Mesenchymal stem cell (in vitro differentiated cells and primary cell): ENCODE results near the gene ZNF718.
"Not testable (repeated sequence)": the region's sequence is repeated elsewhere in the genome, so short reads cannot be mapped to it uniquely, and the experiment has no call there.

Experiments used
- DNase-seq: peaks from one replicate; pipeline ENCODE4 v3.0.0-alpha.2; 2013
- H2AFZ ChIP-seq: one replicate; pipeline ENCODE4 v1.6.1; 2013; ENCODE audit warnings: low read depth, mild to moderate bottlenecking, control low read depth, inconsistent platforms, low read length, moderate library complexity
- H2AK5ac ChIP-seq: 2 replicates; pipeline ENCODE4 v1.6.1; 2013; ENCODE audit warnings: low read length, moderate library complexity, mild to moderate bottlenecking, inconsistent platforms; ENCODE audit not compliant: severe bottlenecking
- H2BK120ac ChIP-seq: one replicate; pipeline ENCODE4 v1.6.1; 2013; ENCODE audit warnings: low read depth, mild to moderate bottlenecking, inconsistent platforms, low read length, moderate library complexity
- H2BK12ac ChIP-seq, 2 experiments: one replicate each; pipeline ENCODE4 v1.6.1; 2013; ENCODE audit warnings: inconsistent platforms in 2 of 2, low read length in 2 of 2, mild to moderate bottlenecking in 2 of 2, moderate library complexity in 2 of 2, control low read depth in 1 of 2
- H2BK15ac ChIP-seq: one replicate; pipeline ENCODE4 v1.6.1; 2013; ENCODE audit warnings: mild to moderate bottlenecking, low read depth, inconsistent platforms; ENCODE audit not compliant: poor library complexity, severe bottlenecking
- H2BK5ac ChIP-seq: 2 replicates; pipeline ENCODE4 v1.6.1; 2013; ENCODE audit warnings: low read depth, mild to moderate bottlenecking, low read length, control low read depth, inconsistent platforms; ENCODE audit not compliant: poor library complexity, severe bottlenecking
- H3K14ac ChIP-seq, 2 experiments: one replicate each; pipeline ENCODE4 v1.6.1; 2013; ENCODE audit warnings: inconsistent platforms in 2 of 2, low read length in 2 of 2, control low read depth in 1 of 2, mild to moderate bottlenecking in 1 of 2, moderate library complexity in 1 of 2
- H3K18ac ChIP-seq, 2 experiments: one replicate each; pipeline ENCODE4 v1.6.1; 2013; ENCODE audit warnings: inconsistent platforms in 2 of 2, low read length in 2 of 2, control low read depth in 1 of 2, low read depth in 1 of 2, mild to moderate bottlenecking in 1 of 2
- H3K23ac ChIP-seq, 2 experiments: one replicate each; pipeline ENCODE4 v1.6.1; 2013; ENCODE audit warnings: inconsistent platforms in 2 of 2, low read length in 2 of 2, mild to moderate bottlenecking in 2 of 2, moderate library complexity in 2 of 2, control low read depth in 1 of 2
- H3K27ac ChIP-seq: 2 replicates; pipeline ENCODE4 v1.5.1; 2013; ENCODE audit warnings: mild to moderate bottlenecking, moderate library complexity, low read length, control low read depth, inconsistent platforms; ENCODE audit not compliant: poor library complexity, severe bottlenecking
- H3K27me3 ChIP-seq, 2 experiments: 2 replicates each; pipeline versions ENCODE4 v1.6.1 to v1.7.0; 2013; ENCODE audit warnings: low read length in 2 of 2, mild to moderate bottlenecking in 2 of 2, moderate library complexity in 2 of 2, control low read depth in 1 of 2, inconsistent platforms in 1 of 2; ENCODE audit not compliant: control insufficient read depth in 1 of 2, insufficient read depth in 1 of 2
- H3K36me3 ChIP-seq, 2 experiments: 2 replicates each; pipeline versions ENCODE4 v1.6.1 to v1.7.0; 2013; ENCODE audit warnings: low read length in 2 of 2, control low read depth in 1 of 2, inconsistent platforms in 1 of 2, low read depth in 1 of 2, mild to moderate bottlenecking in 1 of 2; ENCODE audit not compliant: insufficient read depth in 2 of 2, control insufficient read depth in 1 of 2
- H3K4ac ChIP-seq, 2 experiments: one replicate each; pipeline ENCODE4 v1.6.1; 2013; ENCODE audit warnings: inconsistent platforms in 2 of 2, low read length in 2 of 2, mild to moderate bottlenecking in 2 of 2, moderate library complexity in 2 of 2, control low read depth in 1 of 2, low read depth in 1 of 2
- H3K4me1 ChIP-seq: 2 replicates; pipeline ENCODE4 v1.6.1; 2013; ENCODE audit warnings: low read depth, low read length, control low read depth; ENCODE audit not compliant: control insufficient read depth, insufficient read depth
- H3K4me2 ChIP-seq: 2 replicates; pipeline ENCODE4 v1.6.1; 2013; ENCODE audit warnings: low read length, mild to moderate bottlenecking, inconsistent platforms; ENCODE audit not compliant: poor library complexity, severe bottlenecking
- H3K4me3 ChIP-seq, 2 experiments: 2 replicates each; pipeline versions ENCODE4 v1.5.1 to v1.7.0; 2013; ENCODE audit warnings: low read length in 2 of 2, mild to moderate bottlenecking in 2 of 2, control low read depth in 1 of 2, low read depth in 1 of 2; ENCODE audit not compliant: insufficient read depth in 1 of 2
- H3K79me1 ChIP-seq: replicated peaks from 2 replicates; pipeline ENCODE4 v1.6.1; 2013; ENCODE audit warnings: mild to moderate bottlenecking, control low read depth, low read length, inconsistent platforms; ENCODE audit not compliant: poor library complexity, severe bottlenecking
- H3K9ac ChIP-seq: 2 replicates; pipeline ENCODE4 v1.7.0; 2013; ENCODE audit warnings: mild to moderate bottlenecking, low read length, moderate library complexity
- H3K9me3 ChIP-seq: 2 replicates; pipeline ENCODE4 v1.7.0; 2013; ENCODE audit warnings: mild to moderate bottlenecking, low read length; ENCODE audit not compliant: control insufficient read depth
- H4K8ac ChIP-seq: one replicate; pipeline ENCODE4 v1.6.1; 2013; ENCODE audit warnings: inconsistent platforms, mild to moderate bottlenecking, low read length, moderate library complexity
- H4K91ac ChIP-seq: one replicate; pipeline ENCODE4 v1.6.1; 2013; ENCODE audit warnings: mild to moderate bottlenecking, low read length, inconsistent platforms
- WGBS: methylation state at CpG from one replicate; pipeline ENCODE4 v1.1.7; 2013; ENCODE audit warnings: mixed read lengths; 5-methylcytosine and 5-hydroxymethylcytosine counted together

The ZNF718 gene

GRCh38 chr4:147233-147632 lies 22.9 kb downstream of the ZNF718 start:
- DNase-seq: no peak
- Histone ChIP-seq H3K9ac (no peak overlapping the region), H3K79me1 (peaks cover 32% of the 10 kb centered on the region), H4K8ac (no peak overlapping the region), H3K14ac (no peak overlapping the region), H2BK12ac (no peak overlapping the region), H2BK5ac (no peak overlapping the region), H3K4me3 (peak overlapping the region in 1 of 2 experiments; percentile 66), H3K18ac (no peak overlapping the region), H2BK15ac (no peak overlapping the region), H3K4me2 (no peak overlapping the region), H4K91ac (no peak overlapping the region), H3K23ac (no peak overlapping the region), H2BK120ac (no peak overlapping the region), H3K36me3 (peaks cover 35 to 64% of the 10 kb centered on the region in 2 experiments), H2AFZ (no peak overlapping the region), H3K4me1 (no peaks in the 10 kb centered on the region), H3K4ac (no peak overlapping the region), H3K27ac (no peak overlapping the region), H3K9me3 (peaks cover 92% of the 10 kb centered on the region), H3K27me3 (no peaks in the 10 kb centered on the region), H2AK5ac (no peak overlapping the region)
- WGBS: 100% methylated on average over 4 of the region's 4 CpGs

- H2BK15ac ChIP-seq: no peak overlapping the region
- no peak overlapping the region for H4K91ac ChIP-seq
- no peaks in the 10 kb centered on the region for H3K79me1 ChIP-seq
- H2AFZ ChIP-seq: no peak overlapping the region
- H3K4me3 ChIP-seq: peak overlapping the region in 1 of 2 experiments; percentile 57
- H3K14ac ChIP-seq: no peak overlapping the region
- H3K18ac ChIP-seq: no peak overlapping the region
- H3K27ac ChIP-seq: no peak overlapping the region
- WGBS: 100% methylated on average over 2 of the region's 4 CpGs
- no peak overlapping the region for H3K9ac ChIP-seq
- H3K36me3 ChIP-seq: peaks cover 6 to 37% of the 10 kb centered on the region in 2 experiments
- H4K8ac ChIP-seq: no peak overlapping the region
- H2BK12ac ChIP-seq: no peak overlapping the region
- peaks cover 89% of the 10 kb centered on the region for H3K9me3 ChIP-seq
- H3K4ac ChIP-seq: no peak overlapping the region
- H3K23ac ChIP-seq: no peak overlapping the region
- H2BK5ac ChIP-seq: no peak overlapping the region
- DNase-seq: peak; percentile 4
- no peaks in the 10 kb centered on the region for H3K4me1 ChIP-seq
- H2AK5ac ChIP-seq: no peak overlapping the region
- no peak overlapping the region for H2BK120ac ChIP-seq
- no peaks in the 10 kb centered on the region for H3K27me3 ChIP-seq
- H3K4me2 ChIP-seq: no peak overlapping the region
Measured at GRCh38 chr4:161496-162284, 37.4 kb downstream of the ZNF718 start.

DNA sequence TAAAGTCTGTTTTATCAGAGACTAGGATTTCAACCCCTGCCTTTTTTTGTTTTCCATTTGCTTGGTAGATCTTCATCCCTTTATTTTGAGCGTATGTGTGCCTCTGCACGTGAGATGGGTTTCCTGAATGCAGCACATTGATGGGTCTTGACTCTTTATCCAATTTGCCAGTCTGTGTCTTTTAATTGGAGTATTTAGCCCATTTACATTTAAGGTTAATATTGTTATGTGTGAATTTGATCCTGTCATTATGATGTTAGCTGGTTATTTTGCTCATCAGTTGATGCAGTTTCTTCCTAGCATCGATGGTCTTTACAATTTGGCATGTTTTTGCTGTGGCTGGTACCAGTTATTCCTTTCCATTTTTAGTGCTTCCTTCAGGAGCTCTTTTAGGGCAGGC lies 45.3 kb downstream of the ZNF718 start:
- not testable (repeated sequence) for H3K14ac ChIP-seq, H2BK5ac ChIP-seq, H3K36me3 ChIP-seq, H3K4me1 ChIP-seq, DNase-seq, H3K27me3 ChIP-seq, H3K4me3 ChIP-seq, H3K9ac ChIP-seq, H4K91ac ChIP-seq, H2BK12ac ChIP-seq, H4K8ac ChIP-seq, H2AK5ac ChIP-seq, H3K27ac ChIP-seq, H2AFZ ChIP-seq, H3K4me2 ChIP-seq, H3K79me1 ChIP-seq, H3K18ac ChIP-seq, H2BK15ac ChIP-seq, H3K23ac ChIP-seq, H3K4ac ChIP-seq, H2BK120ac ChIP-seq
- no CpG with 5 or more reads among the region's 3 CpGs for WGBS
- peaks cover 56% of the 10 kb centered on the region for H3K9me3 ChIP-seq

DNA sequence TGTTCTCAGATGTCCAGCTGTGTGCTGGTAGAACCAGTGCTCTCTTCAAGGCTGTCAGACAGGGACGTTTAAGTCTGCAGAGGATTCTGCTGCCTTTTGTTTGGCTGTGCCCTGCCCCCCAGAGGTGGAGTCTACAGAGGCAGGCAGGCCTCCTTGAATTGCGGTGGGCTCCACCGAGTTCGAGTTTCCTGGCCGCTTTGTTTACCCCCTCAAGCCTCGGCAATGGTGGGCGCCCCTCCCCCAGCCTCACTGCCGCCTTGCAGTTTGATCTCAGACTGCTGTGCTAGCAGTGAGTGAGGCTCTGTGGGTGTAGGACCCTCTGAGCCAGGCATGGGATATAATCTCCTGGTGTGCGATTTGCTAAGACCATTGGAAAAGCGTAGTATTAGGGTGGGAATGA lies 47.0 kb downstream of the ZNF718 start:
- H3K36me3 ChIP-seq, H2AFZ ChIP-seq, H3K18ac ChIP-seq, H2BK15ac ChIP-seq, H3K27me3 ChIP-seq, H4K91ac ChIP-seq, H2BK12ac ChIP-seq, H4K8ac ChIP-seq, H3K79me1 ChIP-seq, H3K27ac ChIP-seq, H2AK5ac ChIP-seq, H2BK5ac ChIP-seq, H3K23ac ChIP-seq, DNase-seq, H3K4me2 ChIP-seq, H3K4me1 ChIP-seq, H2BK120ac ChIP-seq, H3K14ac ChIP-seq, H3K4ac ChIP-seq, H3K9ac ChIP-seq: not testable (repeated sequence)
- H3K9me3 ChIP-seq: peaks cover 62% of the 10 kb centered on the region
- H3K4me3 ChIP-seq: peak overlapping the region in 1 of 2 experiments; percentile 56
- WGBS: 98% methylated on average over 10 of the region's 10 CpGs
